Adrenal gland (tissue), 19 donors: Measurements from ENCODE around the gene ANKIB1. TPM values are rescaled to one million over a fixed set of nuclear protein-coding genes. Genes with fewer than 3 reads are reported as not detected.

ENCODE experiments used
- DNase-seq, 7 donors: peaks; one replicate each; pipeline ENCODE4 v3.0.0-alpha.2; 2019 to 2020
- H3K27ac ChIP-seq, 5 donors: fragments of 200-600 bp; sonication (generic) in 4 of 5; 1 replicate in 3 of 5; 2 replicates in 2 of 5; pipeline versions ENCODE4 v1.5.1 to v1.8.0; 2016 to 2020; ENCODE audit warnings: mild to moderate bottlenecking in 1 of 5
- H3K27me3 ChIP-seq: fragments of 200-600 bp; 2 replicates; pipeline ENCODE4 v1.8.0; 2021
- H3K36me3 ChIP-seq, 2 donors: fragments of 200-600 bp; replicated peaks in 1 of 2; 1 replicate in 1 of 2; 2 replicates in 1 of 2; pipeline versions ENCODE4 v1.5.1 to v1.8.0; 2018 to 2022
- H3K4me1 ChIP-seq, 2 donors: fragments of 200-600 bp; replicated peaks in 1 of 2; 1 replicate in 1 of 2; 2 replicates in 1 of 2; pipeline versions ENCODE4 v1.5.1 to v1.8.0; 2018 to 2021
- H3K4me3 ChIP-seq, 4 donors: fragments of 200-600 bp; sonication (generic) in 3 of 4; one replicate each; pipeline ENCODE4 v1.5.1; 2016 to 2018
- H3K9me3 ChIP-seq, 3 donors: fragments of 200-600 bp; sonication (generic) in 1 of 3; replicated peaks in 1 of 3; 1 replicate in 2 of 3; 2 replicates in 1 of 3; pipeline versions ENCODE4 v1.5.1 to v1.8.0; 2016 to 2021
- POLR2A ChIP-seq, 2 donors: fragments of 450-650 bp; IDR thresholded peaks; one replicate each; pipeline ENCODE4 v1.6.1; 2017; ENCODE audit warnings: antibody characterized with exemption in 2 of 2, mild to moderate bottlenecking in 2 of 2, moderate library complexity in 1 of 2
- WGBS, 4 donors: extraction: QIAGEN DNeasy Blood & Tissue Kit in 2 of 4; methylation state at CpG; one replicate each; pipeline versions ENCODE4 v1.1.5 to v1.1.7; 2013 to 2017; 5-methylcytosine and 5-hydroxymethylcytosine counted together
- intact Hi-C, 2 donors: fragments of 100-400 bp; cut with DNase I; formaldehyde crosslinking; loops; one replicate each; pipeline versions ENCODE4 v1.14.1 to v1.15.0; 2022 to 2023
- long read RNA-seq, 10 donors: library from polyadenylated mRNA in 3 of 10; unstranded in 2 of 10; stranded (forward) in 1 of 10; transcript quantifications; one replicate each; pipeline ENCODE4 v2.0.0 and lab custom pipeline, GENCODE V29; 2021 to 2026
- polyA plus RNA-seq, 3 donors: library from polyadenylated mRNA; stranded (reverse); fragments of 200-250 nt in 2 of 3; fragments of 350-450 nt in 1 of 3; fragmentation: Illumina TruSeq in 1 of 3; extraction: RNeasy Lipid Tissue Mini Kit (QIAGEN cat#74804) in 1 of 3; gene quantifications; one replicate each; pipeline ENCODE4 v1.2.3, GENCODE V29; 2013 to 2014
- total RNA-seq, 9 donors: library from RNA; depleted of rRNA in 4 of 9; stranded (reverse); fragments of >200 nt in 4 of 9; fragments of 120-200 nt in 1 of 9; fragmentation: NEBNext Ultra II Directional in 1 of 9; extraction: Animal tissue kit (Norgen Biotek cat#: 25700) in 1 of 9; gene quantifications; one replicate each; pipeline versions ENCODE4 v1.1.0 to v1.2.4, GENCODE V29; 2013 to 2023
- TF ChIP-seq, protein P1 (sequence below), 6 experiments: fragments of 450-650 bp in 4 of 6; fragments of 200-600 bp in 2 of 6; sonication (generic) in 1 of 6; IDR thresholded peaks; 1 replicate in 5 of 6; 2 replicates in 1 of 6; pipeline versions ENCODE4 v1.5.1 to v1.8.0; 2016 to 2021; ENCODE audit warnings: antibody characterized with exemption in 6 of 6, mild to moderate bottlenecking in 2 of 6, moderate library complexity in 1 of 6
- donor health status: healthy with polysubstance abuse.
- donor health status: Bipolar disorder and iron deficiency.
- donor health status: DM: yes; HTN: yes; CAD: no.
- donor health status: DM: no; HTN: no; CAD: no.
- donor health status: DM: no; HTN: no; CAD: no.
- donor health status: DM: yes; HTN: yes; CAD: no.

Gene ANKIB1
- total RNA-seq: 10 to 100 TPM; 27.7 to 57.0 (median 43.2) TPM
- polyA plus RNA-seq: 10 to 100 TPM; 10.3 to 45.7 (median 15.6) TPM
- long read RNA-seq, donor 1, full-length matches to known transcripts: 2 of 2 reads
- long read RNA-seq, donor 1, partial matches to known transcripts: 0 of 2 reads
- long read RNA-seq, donor 1, other reads (novel, unspliced or antisense): 0 of 2 reads
- long read RNA-seq, donor 2, full-length matches to known transcripts: 2 of 2 reads
- long read RNA-seq, donor 2, partial matches to known transcripts: 0 of 2 reads
- long read RNA-seq, donor 2, other reads (novel, unspliced or antisense): 0 of 2 reads
- long read RNA-seq, donor 3, full-length matches to known transcripts: 2 of 2 reads
- long read RNA-seq, donor 3, partial matches to known transcripts: 0 of 2 reads
- long read RNA-seq, donor 3, other reads (novel, unspliced or antisense): 0 of 2 reads
- long read RNA-seq, donor 4, partial matches to known transcripts: 3 of 4 reads
- long read RNA-seq, donor 4, other reads (novel, unspliced or antisense): 1 of 4 reads
- long read RNA-seq, donor 5, partial matches to known transcripts: 2 of 3 reads
- long read RNA-seq, donor 5, other reads (novel, unspliced or antisense): 1 of 3 reads
- long read RNA-seq, donor 6, partial matches to known transcripts: 2 of 7 reads
- long read RNA-seq, donor 6, other reads (novel, unspliced or antisense): 5 of 7 reads
- long read RNA-seq, donor 7, full-length matches to known transcripts: 3 of 3 reads
- long read RNA-seq, donor 7, partial matches to known transcripts: 0 of 3 reads
- long read RNA-seq, donor 7, other reads (novel, unspliced or antisense): 0 of 3 reads
- long read RNA-seq, donor 8, full-length matches to known transcripts: 4 of 4 reads
- long read RNA-seq, donor 8, partial matches to known transcripts: 0 of 4 reads
- long read RNA-seq, donor 8, other reads (novel, unspliced or antisense): 0 of 4 reads
- long read RNA-seq, donor 9, full-length matches to known transcripts: 2 of 2 reads
- long read RNA-seq, donor 9, partial matches to known transcripts: 0 of 2 reads
- long read RNA-seq, donor 9, other reads (novel, unspliced or antisense): 0 of 2 reads
- long read RNA-seq, donor 10: 0 reads

DNA sequence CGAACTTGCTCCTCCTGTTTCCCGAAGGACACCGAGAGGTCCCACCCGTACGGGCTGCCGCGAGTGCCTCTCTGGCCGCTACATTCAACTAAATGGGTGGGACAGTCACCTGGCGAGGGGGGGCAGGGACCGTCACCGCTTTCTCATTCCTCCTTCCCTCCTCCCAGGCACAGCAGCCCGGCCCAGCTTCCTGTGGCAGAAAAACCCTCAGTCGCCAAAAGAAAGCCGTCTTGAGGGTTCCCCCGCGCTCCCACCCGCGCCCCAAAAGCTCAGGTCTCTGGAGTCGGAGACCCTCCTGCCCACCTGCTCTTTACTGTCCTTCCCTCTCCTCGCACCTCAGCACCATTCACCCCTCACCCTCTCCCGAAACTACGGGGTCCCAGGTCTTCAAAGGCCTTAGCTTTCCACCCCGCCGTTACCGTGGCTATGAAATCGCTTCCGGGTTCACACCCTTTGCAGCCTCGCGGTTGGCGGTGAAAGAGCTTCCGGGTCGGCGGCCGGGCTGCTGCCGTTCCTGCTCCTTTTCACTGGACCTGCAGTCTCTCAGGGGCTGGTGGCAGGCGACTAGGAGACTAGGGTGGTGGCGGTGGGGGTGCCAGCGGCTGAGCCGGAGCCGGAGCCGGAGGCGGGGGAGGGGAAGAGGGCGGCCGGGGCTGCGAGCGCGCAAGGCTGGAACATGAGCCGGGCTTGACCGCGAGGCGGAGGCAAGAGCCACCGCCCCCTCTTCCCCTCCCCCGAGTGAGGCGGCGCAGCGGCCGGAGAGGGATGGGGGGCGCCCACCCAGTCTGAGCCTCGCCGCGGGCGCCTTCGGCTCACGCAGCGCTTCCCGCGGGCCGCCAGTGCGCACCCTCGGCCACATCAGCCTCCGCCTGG is at the start of gene ANKIB1, which contains the start of gene KRIT1:
ANKIB1 (plus strand) TSS at position 488 of the 873 bp plus-strand sequence. CDS start 49,005 bp downstream, outside the sequence.
KRIT1 (minus strand) TSS at position 428 of the 873 bp plus-strand sequence. CDS start 3,779 bp downstream, outside the sequence.
- H3K4me3 ChIP-seq: peak within 1 kb of the TSS; percentile 46 to 99 (median 86)
- H3K27me3 ChIP-seq: no peaks in the 10 kb centered on the region
- peaks cover 0 to 8% of the 10 kb centered on the region in 2 donors for H3K36me3 ChIP-seq
- intact Hi-C loops: no loop called here
- 0% methylated on average over 14 to 68 of the region's 71 CpGs for WGBS, 4 donors
- TF ChIP-seq, protein P1, sequence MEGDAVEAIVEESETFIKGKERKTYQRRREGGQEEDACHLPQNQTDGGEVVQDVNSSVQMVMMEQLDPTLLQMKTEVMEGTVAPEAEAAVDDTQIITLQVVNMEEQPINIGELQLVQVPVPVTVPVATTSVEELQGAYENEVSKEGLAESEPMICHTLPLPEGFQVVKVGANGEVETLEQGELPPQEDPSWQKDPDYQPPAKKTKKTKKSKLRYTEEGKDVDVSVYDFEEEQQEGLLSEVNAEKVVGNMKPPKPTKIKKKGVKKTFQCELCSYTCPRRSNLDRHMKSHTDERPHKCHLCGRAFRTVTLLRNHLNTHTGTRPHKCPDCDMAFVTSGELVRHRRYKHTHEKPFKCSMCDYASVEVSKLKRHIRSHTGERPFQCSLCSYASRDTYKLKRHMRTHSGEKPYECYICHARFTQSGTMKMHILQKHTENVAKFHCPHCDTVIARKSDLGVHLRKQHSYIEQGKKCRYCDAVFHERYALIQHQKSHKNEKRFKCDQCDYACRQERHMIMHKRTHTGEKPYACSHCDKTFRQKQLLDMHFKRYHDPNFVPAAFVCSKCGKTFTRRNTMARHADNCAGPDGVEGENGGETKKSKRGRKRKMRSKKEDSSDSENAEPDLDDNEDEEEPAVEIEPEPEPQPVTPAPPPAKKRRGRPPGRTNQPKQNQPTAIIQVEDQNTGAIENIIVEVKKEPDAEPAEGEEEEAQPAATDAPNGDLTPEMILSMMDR (IDR thresholded peaks at IDR 0.05): peak in 4 of 6 experiments; percentile 16 to 34 (median 27)
- TF ChIP-seq POLR2A (IDR thresholded peaks at IDR 0.05): peak; percentile 34 to 72
- H3K9me3 ChIP-seq: no peaks in the 10 kb centered on the region
- peak within 1 kb of the TSS; percentile 34 to 95 (median 90) for H3K27ac ChIP-seq
- peaks cover 17 to 43% of the 10 kb centered on the region in 2 donors for H3K4me1 ChIP-seq
- DNase-seq: peak; percentile 84 to 95 (median 89)

- intact Hi-C loops: no loop called here
- peaks cover 0 to 36% of the 10 kb centered on the region in 2 donors for H3K36me3 ChIP-seq
Measured at GRCh38 chr7:92200791-92201190, 45.0 kb upstream of the ANKIB1 start.

DNA sequence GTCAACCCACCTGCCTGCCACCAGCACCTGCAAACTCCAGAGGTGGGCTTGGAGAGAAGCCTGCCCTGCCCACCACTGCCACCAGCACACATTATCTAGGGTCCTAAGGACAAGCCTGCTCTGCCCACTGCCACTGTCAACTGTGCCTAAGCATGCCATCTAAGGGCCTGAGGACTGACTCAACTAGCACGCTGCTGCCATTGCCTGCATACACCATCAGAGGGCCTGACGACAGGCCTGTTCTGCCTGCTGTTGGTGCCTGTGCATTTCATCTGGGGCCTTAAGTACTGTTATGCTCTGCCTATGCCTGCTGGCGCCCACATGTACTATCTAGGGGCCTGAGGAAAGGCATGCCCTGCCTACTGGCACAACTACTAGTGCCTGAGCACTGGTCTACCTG is 39.8 kb upstream of the ANKIB1 start:
- Histone ChIP-seq H3K9me3 (peaks cover 0 to 5% (median 0%) of the 10 kb centered on the region in 3 donors), H3K4me3 (no peak overlapping the region), H3K36me3 (peaks cover 0 to 40% of the 10 kb centered on the region in 2 donors), H3K27me3 (no peaks in the 10 kb centered on the region), H3K27ac (no peak overlapping the region), H3K4me1 (no peaks in the 10 kb centered on the region)
- TF ChIP-seq POLR2A (IDR thresholded peaks at IDR 0.05): no peak
- TF ChIP-seq, protein P1 (IDR thresholded peaks at IDR 0.05): no peak
- intact Hi-C loops: no loop called here
- 80 to 100% (median 99%) methylated on average over 1 to 3 of the region's 3 CpGs for WGBS, 4 donors
- no peak for DNase-seq

More at GRCh38 chr7:92200791-92201190, 45.0 kb upstream of the ANKIB1 start:
- WGBS, 4 donors: 92 to 97% (median 96%) methylated on average over 1 of the region's 1 CpG
- no peaks in the 10 kb centered on the region for H3K4me1 ChIP-seq
- DNase-seq: no peak
- no peak overlapping the region for H3K27ac ChIP-seq
- H3K27me3 ChIP-seq: no peaks in the 10 kb centered on the region
- no peaks in the 10 kb centered on the region for H3K9me3 ChIP-seq
- TF ChIP-seq POLR2A (IDR thresholded peaks at IDR 0.05): no peak
- TF ChIP-seq, protein P1 (IDR thresholded peaks at IDR 0.05): no peak
- H3K4me3 ChIP-seq: no peak overlapping the region
